ENCODE results near the gene B3GLCT. TPM values are rescaled to one million over a fixed set of nuclear protein-coding genes. Genes with fewer than 3 reads are reported as not detected.

B3GLCT gene
- total RNA-seq, 5 donors from 2014 or later (not counting 1 experiment from before 2014, with no cell fraction given), result 3.7 to 5.6 (median 4.7) TPM

GRCh38 chr13:31200637-31200971, 829 bp downstream of the B3GLCT start:
- Mint-ChIP-seq H3K27ac (peak overlapping the region; percentile 85 to 88), H3K4me1 (peaks cover 21 to 31% (median 23%) of the 10 kb centered on the region in 3 donors), H3K36me3 (no peaks in the 10 kb centered on the region), H3K4me3 (peak overlapping the region; percentile 80 to 87 (median 81)), H3K9me3 (no peaks in the 10 kb centered on the region), H3K27me3 (no peaks in the 10 kb centered on the region)
- no peaks in the 10 kb centered on the region for H3K27me3 ChIP-seq (replicated peaks in 1 of 2; ENCODE audit: control insufficient read depth in 2 of 2, extremely low read depth in 1 of 2, insufficient read depth in 2 of 2, low read length in 1 of 2)
- no peaks in the 10 kb centered on the region for H3K9me3 ChIP-seq
- peak overlapping the region; percentile 86 for H3K27ac ChIP-seq (ENCODE audit: low read length)
- WGBS (ENCODE audit: insufficient coverage), result under 1% methylated on average over 28 of the region's 34 CpGs
- H3K4me1 ChIP-seq (ENCODE audit: control insufficient read depth in 1 of 2, extremely low read depth in 1 of 2, insufficient read depth in 2 of 2, low read length in 2 of 2), result peaks cover 0 to 15% of the 10 kb centered on the region in 2 experiments
- ATAC-seq (replicated peaks in 1 of 4), result peak; percentile 10 to 22 (median 20)
- H3K4me3 ChIP-seq (ENCODE audit: control insufficient read depth in 1 of 2, extremely low read depth in 1 of 2, low read length in 1 of 2), result peak overlapping the region; percentile 63 to 65
- peak in 20 of 35 experiments; percentile 2 to 54 (median 23) for DNase-seq
- no peaks in the 10 kb centered on the region for H3K36me3 ChIP-seq (ENCODE audit: control insufficient read depth in 2 of 2, extremely low read depth in 1 of 2, insufficient read depth in 1 of 2, low read length in 1 of 2)
- POLR2A ChIA-PET, result interaction anchor here (0.7 to 1.1 kb wide), 2 partner anchors 37 to 346 kb away, joined by 3 to 4 read pairs; no protein-coding TSS in a partner anchor
- CTCF ChIA-PET, result interaction anchor here (0.7 to 1.1 kb wide), 3 partner anchors 40 to 224 kb away, joined by 3 to 6 read pairs (median 4); no protein-coding TSS in a partner anchor

- H3K4me3 ChIP-seq (ENCODE audit: control insufficient read depth in 1 of 2, extremely low read depth in 1 of 2, low read length in 1 of 2), result no peak overlapping the region
- H3K9me3 Mint-ChIP-seq, result no peaks in the 10 kb centered on the region
- peaks cover 0 to 15% of the 10 kb centered on the region in 2 experiments for H3K4me1 ChIP-seq (ENCODE audit: control insufficient read depth in 1 of 2, extremely low read depth in 1 of 2, insufficient read depth in 2 of 2, low read length in 2 of 2)
- no peaks in the 10 kb centered on the region for H3K36me3 ChIP-seq (ENCODE audit: control insufficient read depth in 2 of 2, extremely low read depth in 1 of 2, insufficient read depth in 1 of 2, low read length in 1 of 2)
- 79% methylated on average over 7 of the region's 7 CpGs for WGBS (ENCODE audit: insufficient coverage)
- H3K9me3 ChIP-seq, result no peaks in the 10 kb centered on the region
- peak overlapping the region; percentile 85 to 88 for H3K27ac Mint-ChIP-seq
- no peak overlapping the region for H3K27ac ChIP-seq (ENCODE audit: low read length)
- no peaks in the 10 kb centered on the region for H3K36me3 Mint-ChIP-seq
- CTCF ChIA-PET, result interaction anchor here (0.7 to 1.1 kb wide), 3 partner anchors 40 to 223 kb away, joined by 3 to 6 read pairs (median 4); no protein-coding TSS in a partner anchor
- no peak for ATAC-seq (replicated peaks in 1 of 4)
- POLR2A ChIA-PET, result interaction anchor here (0.6 to 1.1 kb wide), 4 partner anchors 19 to 1926 kb away, joined by 3 to 4 read pairs (median 4); no protein-coding TSS in a partner anchor
- H3K4me3 Mint-ChIP-seq, result peak overlapping the region; percentile 80 to 87 (median 81)
- peaks cover 21 to 31% (median 23%) of the 10 kb centered on the region in 3 donors for H3K4me1 Mint-ChIP-seq
- no peaks in the 10 kb centered on the region for H3K27me3 ChIP-seq (replicated peaks in 1 of 2; ENCODE audit: control insufficient read depth in 2 of 2, extremely low read depth in 1 of 2, insufficient read depth in 2 of 2, low read length in 1 of 2)
- no peaks in the 10 kb centered on the region for H3K27me3 Mint-ChIP-seq
- no peak for DNase-seq
These were observed 1.7 kb downstream of the B3GLCT start for GRCh38 chr13:31201341-31202031.

- POLR2A ChIA-PET, result no interaction called here
- Mint-ChIP-seq H3K27ac (no peak overlapping the region), H3K4me1 (peaks cover 18 to 30% (median 30%) of the 10 kb centered on the region in 3 donors), H3K4me3 (no peak overlapping the region), H3K36me3 (no peaks in the 10 kb centered on the region), H3K9me3 (no peaks in the 10 kb centered on the region), H3K27me3 (no peaks in the 10 kb centered on the region)
- CTCF ChIA-PET, result interaction anchor here in 1 of 2 donors (0.6 kb wide), 1 partner anchor 831 kb away, joined by 3 read pairs; no protein-coding TSS in a partner anchor
- DNase-seq, result no peak
- Histone ChIP-seq H3K27ac (ENCODE audit: low read length) (no peak overlapping the region), H3K4me1 (ENCODE audit: control insufficient read depth in 1 of 2, extremely low read depth in 1 of 2, insufficient read depth in 2 of 2, low read length in 2 of 2) (peaks cover 0 to 18% of the 10 kb centered on the region in 2 experiments), H3K27me3 (replicated peaks in 1 of 2; ENCODE audit: control insufficient read depth in 2 of 2, extremely low read depth in 1 of 2, insufficient read depth in 2 of 2, low read length in 1 of 2) (no peaks in the 10 kb centered on the region), H3K9me3 (no peaks in the 10 kb centered on the region), H3K4me3 (ENCODE audit: control insufficient read depth in 1 of 2, extremely low read depth in 1 of 2, low read length in 1 of 2) (no peak overlapping the region), H3K36me3 (ENCODE audit: control insufficient read depth in 2 of 2, extremely low read depth in 1 of 2, insufficient read depth in 1 of 2, low read length in 1 of 2) (no peaks in the 10 kb centered on the region)
- 92% methylated on average over 1 of the region's 1 CpG for WGBS (ENCODE audit: insufficient coverage)
- ATAC-seq (replicated peaks in 1 of 4), result no peak
These were observed 4.8 kb downstream of the B3GLCT start for GRCh38 chr13:31204592-31204991.

- POLR2A ChIA-PET, result interaction anchor here in 1 of 2 donors (0.6 kb wide), 1 partner anchor 1182 kb away, joined by 6 read pairs; no protein-coding TSS in a partner anchor
- CTCF ChIA-PET, result no interaction called here
- H3K27me3 ChIP-seq (replicated peaks in 1 of 2; ENCODE audit: control insufficient read depth in 2 of 2, extremely low read depth in 1 of 2, insufficient read depth in 2 of 2, low read length in 1 of 2), result no peaks in the 10 kb centered on the region
- Mint-ChIP-seq H3K4me1 (peaks cover 9 to 29% (median 22%) of the 10 kb centered on the region in 3 donors), H3K27me3 (no peaks in the 10 kb centered on the region), H3K4me3 (no peak overlapping the region), H3K36me3 (no peaks in the 10 kb centered on the region), H3K27ac (no peak overlapping the region), H3K9me3 (no peaks in the 10 kb centered on the region)
- WGBS (ENCODE audit: insufficient coverage), result 95% methylated on average over 8 of the region's 15 CpGs
- no peak overlapping the region for H3K27ac ChIP-seq (ENCODE audit: low read length)
- H3K36me3 ChIP-seq (ENCODE audit: control insufficient read depth in 2 of 2, extremely low read depth in 1 of 2, insufficient read depth in 1 of 2, low read length in 1 of 2), result no peaks in the 10 kb centered on the region
- no peak overlapping the region for H3K4me3 ChIP-seq (ENCODE audit: control insufficient read depth in 1 of 2, extremely low read depth in 1 of 2, low read length in 1 of 2)
- peaks cover 0 to 9% of the 10 kb centered on the region in 2 experiments for H3K4me1 ChIP-seq (ENCODE audit: control insufficient read depth in 1 of 2, extremely low read depth in 1 of 2, insufficient read depth in 2 of 2, low read length in 2 of 2)
- ATAC-seq (replicated peaks in 1 of 4) (no peak), DNase-seq (no peak)
- H3K9me3 ChIP-seq, result no peaks in the 10 kb centered on the region
These were observed 8.1 kb downstream of the B3GLCT start for GRCh38 chr13:31207661-31208552.

GRCh38 chr13:31208559-31209122, 8.9 kb downstream of the B3GLCT start:
- H3K4me3 Mint-ChIP-seq, result no peak overlapping the region
- no peaks in the 10 kb centered on the region for H3K9me3 Mint-ChIP-seq
- no peaks in the 10 kb centered on the region for H3K36me3 Mint-ChIP-seq
- peaks cover 9 to 30% (median 22%) of the 10 kb centered on the region in 3 donors for H3K4me1 Mint-ChIP-seq
- Histone ChIP-seq H3K27me3 (replicated peaks in 1 of 2; ENCODE audit: control insufficient read depth in 2 of 2, extremely low read depth in 1 of 2, insufficient read depth in 2 of 2, low read length in 1 of 2) (no peaks in the 10 kb centered on the region), H3K9me3 (no peaks in the 10 kb centered on the region), H3K27ac (ENCODE audit: low read length) (no peak overlapping the region), H3K36me3 (ENCODE audit: control insufficient read depth in 2 of 2, extremely low read depth in 1 of 2, insufficient read depth in 1 of 2, low read length in 1 of 2) (no peaks in the 10 kb centered on the region), H3K4me1 (ENCODE audit: control insufficient read depth in 1 of 2, extremely low read depth in 1 of 2, insufficient read depth in 2 of 2, low read length in 2 of 2) (peaks cover 0 to 9% of the 10 kb centered on the region in 2 experiments), H3K4me3 (ENCODE audit: control insufficient read depth in 1 of 2, extremely low read depth in 1 of 2, low read length in 1 of 2) (no peak overlapping the region)
- CTCF ChIA-PET, result interaction anchor here in 1 of 2 donors (1.1 kb wide), 1 partner anchor 9 kb away, joined by 5 read pairs; the partner anchor contains the start of gene B3GLCT
- WGBS (ENCODE audit: insufficient coverage), result 94% methylated on average over 7 of the region's 12 CpGs
- ATAC-seq (replicated peaks in 1 of 4) (no peak), DNase-seq (no peak)
- no peaks in the 10 kb centered on the region for H3K27me3 Mint-ChIP-seq
- POLR2A ChIA-PET, result no interaction called here
- peak overlapping the region; percentile 17 to 61 for H3K27ac Mint-ChIP-seq
